HEK293 (cell line): ENCODE measurements around the gene PROSER1.
"Not testable (repeated sequence)": the region's sequence is repeated elsewhere in the genome, so short reads cannot be mapped to it uniquely, and the experiment has no call there.

Experiments
- CTCF ChIA-PET: fragments of 350-600 bp; formaldehyde crosslinking; extraction: SDS; loops from one replicate; lab custom pipeline; 2021; ENCODE audit warnings: antibody characterized with exemption; lab: Yijun Ruan, JAX
- POLR2A ChIA-PET: fragments of 300-600 bp; formaldehyde crosslinking; extraction: SDS; loops from one replicate; lab custom pipeline; 2020; ENCODE audit warnings: antibody characterized with exemption, inconsistent platforms; lab: Yijun Ruan, JAX
- H3K27ac ChIP-seq: fragments of 200-500 bp; sonication (Bioruptor generic); 2 replicates; pipeline ENCODE4 v1.5.1; 2014; ENCODE audit warnings: low read depth, low read length, control low read depth, inconsistent platforms; ENCODE audit errors: extremely low read depth
- H3K36me3 ChIP-seq, 2 experiments: fragments of 200-500 bp in 1 of 2; sonication (Bioruptor generic) in 1 of 2; 1 replicate in 1 of 2; 2 replicates in 1 of 2; pipeline ENCODE4 v1.5.1; 2014 to 2017; ENCODE audit warnings: inconsistent platforms in 2 of 2, low read length in 2 of 2; ENCODE audit not compliant: control insufficient read depth in 2 of 2, insufficient read depth in 1 of 2
- H3K4me1 ChIP-seq: fragments of 200-500 bp; sonication (Bioruptor generic); 2 replicates; pipeline ENCODE4 v1.5.1; 2014; ENCODE audit warnings: mild to moderate bottlenecking, low read length, inconsistent platforms; ENCODE audit not compliant: control insufficient read depth, insufficient read depth
- H3K4me3 ChIP-seq: 2 replicates; pipeline ENCODE4 v1.5.1; 2011; ENCODE audit warnings: low read depth, mild to moderate bottlenecking, control low read depth, low read length, moderate library complexity
- H3K9me3 ChIP-seq: fragments of 200-500 bp; sonication (Bioruptor generic); 2 replicates; pipeline ENCODE4 v1.5.1; 2014; ENCODE audit warnings: low read depth, low read length, inconsistent platforms; ENCODE audit not compliant: control insufficient read depth, insufficient read depth
- ATF2 ChIP-seq: fragments of 450-650 bp; formaldehyde crosslinking; IDR thresholded peaks from 2 replicates; pipeline ENCODE4 v1.5.1; 2016; ENCODE audit warnings: missing biosample characterization, missing genetic modification characterization, low read depth
- ELK4 ChIP-seq: IDR thresholded peaks from 2 replicates; pipeline ENCODE4 v1.6.1; 2011; ENCODE audit warnings: mild to moderate bottlenecking, low read depth, low read length, borderline replicate concordance
- HOXA7 ChIP-seq: sonication (generic); formaldehyde crosslinking; IDR thresholded peaks from 2 replicates; pipeline ENCODE4 v1.8.1; 2022; ENCODE audit warnings: missing genetic modification reagents, borderline replicate concordance
- HOXC10 ChIP-seq: sonication (generic); formaldehyde crosslinking; IDR thresholded peaks from 2 replicates; pipeline ENCODE4 v1.8.1; 2023; ENCODE audit warnings: mild to moderate bottlenecking, missing genetic modification reagents
- PRDM1 ChIP-seq: fragments of 450-650 bp; formaldehyde crosslinking; IDR thresholded peaks from 2 replicates; pipeline ENCODE4; 2016; ENCODE audit warnings: missing biosample characterization, missing genetic modification characterization
- PRDM4 ChIP-seq: fragments of 450-650 bp; formaldehyde crosslinking; IDR thresholded peaks from 2 replicates; pipeline ENCODE4 v1.5.1; 2017; ENCODE audit warnings: missing biosample characterization, missing genetic modification characterization
- SCRT2 ChIP-seq: fragments of 450-650 bp; formaldehyde crosslinking; IDR thresholded peaks from 2 replicates; pipeline ENCODE4 v1.5.1; 2016; ENCODE audit warnings: missing biosample characterization, missing genetic modification characterization
- WT1 ChIP-seq: fragments of 450-650 bp; formaldehyde crosslinking; IDR thresholded peaks from 2 replicates; pipeline ENCODE4 v1.5.1; 2016; ENCODE audit warnings: missing biosample characterization, missing genetic modification characterization
- ZBTB10 ChIP-seq: fragments of 450-650 bp; formaldehyde crosslinking; IDR thresholded peaks from 2 replicates; pipeline ENCODE4 v1.5.1; 2016; ENCODE audit warnings: missing biosample characterization, missing genetic modification characterization
- ZBTB48 ChIP-seq: fragments of 450-650 bp; formaldehyde crosslinking; IDR thresholded peaks from 2 replicates; pipeline ENCODE4 v1.5.1; 2016; ENCODE audit warnings: missing biosample characterization, missing genetic modification characterization
- ZBTB7A ChIP-seq: fragments of 450-650 bp; formaldehyde crosslinking; IDR thresholded peaks from 2 replicates; pipeline ENCODE4 v1.5.1; 2016; ENCODE audit warnings: low read depth, missing biosample characterization, missing genetic modification characterization
- ZBTB8A ChIP-seq: fragments of 450-650 bp; formaldehyde crosslinking; IDR thresholded peaks from 2 replicates; pipeline ENCODE4 v1.5.1; 2016; ENCODE audit warnings: missing biosample characterization, missing genetic modification characterization
- ZFP3 ChIP-seq: fragments of 450-650 bp; formaldehyde crosslinking; IDR thresholded peaks from 2 replicates; pipeline ENCODE4 v1.5.1; 2016; ENCODE audit warnings: low read depth, missing biosample characterization, missing genetic modification characterization
- ZNF140 ChIP-seq: fragments of 450-650 bp; formaldehyde crosslinking; IDR thresholded peaks from 2 replicates; pipeline ENCODE4 v1.5.1; 2016; ENCODE audit warnings: missing biosample characterization, missing genetic modification characterization
- ZNF174 ChIP-seq: fragments of 450-650 bp; formaldehyde crosslinking; IDR thresholded peaks from 2 replicates; pipeline ENCODE4 v1.5.0; 2017; ENCODE audit warnings: missing biosample characterization, mild to moderate bottlenecking, missing genetic modification characterization
- ZNF37A ChIP-seq: fragments of 450-650 bp; IDR thresholded peaks from 2 replicates; pipeline ENCODE4 v1.5.1; 2018; ENCODE audit warnings: missing biosample characterization, missing genetic modification characterization
- ZNF473 ChIP-seq: fragments of 450-650 bp; formaldehyde crosslinking; IDR thresholded peaks from 2 replicates; pipeline ENCODE4 v1.5.1; 2017; ENCODE audit warnings: missing biosample characterization, missing genetic modification characterization
- ZNF555 ChIP-seq: fragments of 450-650 bp; formaldehyde crosslinking; conservative IDR thresholded peaks from 2 replicates; pipeline ENCODE4 v1.5.1; 2017; ENCODE audit warnings: missing biosample characterization, mild to moderate bottlenecking, missing genetic modification characterization, inconsistent platforms
- ZNF561 ChIP-seq: fragments of 450-650 bp; IDR thresholded peaks from 2 replicates; pipeline ENCODE4 v1.5.1; 2018; ENCODE audit warnings: missing biosample characterization, missing genetic modification characterization, borderline replicate concordance
- ZNF596 ChIP-seq: fragments of 450-650 bp; IDR thresholded peaks from 2 replicates; pipeline ENCODE4 v1.5.0; 2018; ENCODE audit warnings: missing biosample characterization, mild to moderate bottlenecking, missing genetic modification characterization, moderate library complexity
- ZNF623 ChIP-seq: fragments of 450-650 bp; formaldehyde crosslinking; IDR thresholded peaks from 2 replicates; pipeline ENCODE4 v1.5.1; 2016; ENCODE audit warnings: missing biosample characterization, missing genetic modification characterization
- ZNF629 ChIP-seq: fragments of 450-650 bp; formaldehyde crosslinking; IDR thresholded peaks from 2 replicates; pipeline ENCODE4 v1.5.1; 2017; ENCODE audit warnings: missing biosample characterization, missing genetic modification characterization
- ZNF670 ChIP-seq: fragments of 450-650 bp; formaldehyde crosslinking; IDR thresholded peaks from 2 replicates; pipeline ENCODE4 v1.5.1; 2016; ENCODE audit warnings: missing biosample characterization, missing genetic modification characterization, low read depth
- ZSCAN18 ChIP-seq: fragments of 450-650 bp; formaldehyde crosslinking; IDR thresholded peaks from 2 replicates; pipeline ENCODE4 v1.5.1; 2016; ENCODE audit warnings: missing biosample characterization, missing genetic modification characterization
- ZSCAN23 ChIP-seq: fragments of 450-650 bp; formaldehyde crosslinking; IDR thresholded peaks from 2 replicates; pipeline ENCODE4 v1.5.1; 2016; ENCODE audit warnings: missing biosample characterization, missing genetic modification characterization

Gene PROSER1

GRCh38 chr13:39037880-39038568 lies at the start of gene PROSER1, which contains the start of gene NHLRC3 (continued):
- no peak for TF ChIP-seq ZSCAN18 (tag by site-specific recombination)
- TF ChIP-seq HOXC10: no peak
- TF ChIP-seq ZNF623 (tag by site-specific recombination): no peak
- TF ChIP-seq ZBTB48: peak; percentile 38; the same call in 1 of the 2 replicates
- no peak for TF ChIP-seq ATF2
- no peak; the same call in 1 of the 2 replicates for TF ChIP-seq ZNF596 (tag by site-specific recombination)
- no peak; the same call in 1 of the 2 replicates for TF ChIP-seq ZNF561 (tag by site-specific recombination)
- peak; percentile 86 for TF ChIP-seq ZBTB8A (tag by site-specific recombination)
- TF ChIP-seq ZNF140: no peak
- TF ChIP-seq WT1 (tag by site-specific recombination): no peak
- TF ChIP-seq ZSCAN23 (tag by site-specific recombination): no peak
- no peak for TF ChIP-seq ELK4
- TF ChIP-seq HOXA7 (CRISPR knock-in tag): no peak
- no peak for TF ChIP-seq ZNF670 (tag by site-specific recombination)
- peak; percentile 67; the same call in 1 of the 2 replicates for TF ChIP-seq ZBTB10 (tag by site-specific recombination)
- no peak for TF ChIP-seq ZNF555 (tag by site-specific recombination)
- no peak for TF ChIP-seq ZNF174 (tag by site-specific recombination)
- 0 out of 2 replicates have a peak, but pooled peaks have one; percentile 64 for TF ChIP-seq ZBTB7A (tag by site-specific recombination)
- TF ChIP-seq ZFP3 (tag by site-specific recombination): peak; percentile 5; the same call in 1 of the 2 replicates
- peak; percentile 74 for TF ChIP-seq ZNF629 (tag by site-specific recombination)
- TF ChIP-seq SCRT2 (tag by site-specific recombination): no peak
- TF ChIP-seq PRDM1 (tag by site-specific recombination): no peak
- TF ChIP-seq ZNF473: no peak
- TF ChIP-seq PRDM4: no peak
- no peak for TF ChIP-seq ZNF37A

GRCh38 chr13:39086251-39086945 lies 48.5 kb upstream of the PROSER1 start:
- POLR2A ChIA-PET, CTCF ChIA-PET, H3K4me3 ChIP-seq, H3K36me3 ChIP-seq, H3K27ac ChIP-seq, H3K9me3 ChIP-seq, H3K4me1 ChIP-seq: not testable (repeated sequence)
